SK-N-MC (cell line): Measurements from ENCODE around the gene IL13RA1.

Experiments
- EZH2 ChIP-seq: fragments of 200-600 bp; sonication (generic); IDR thresholded peaks from one replicate; pipeline ENCODE4 v1.6.1; 2017; ENCODE audit warnings: antibody characterized with exemption
- POLR2AphosphoS5 ChIP-seq: IDR thresholded peaks from 2 replicates; pipeline ENCODE4 v1.6.1; 2012; ENCODE audit warnings: mild to moderate bottlenecking, low read depth, low read length, borderline replicate concordance

- TF ChIP-seq EZH2, result no peak
- TF ChIP-seq POLR2AphosphoS5, result no peak
These were observed 1.0 kb upstream of the IL13RA1 start for GRCh38 chrX:118726396-118726795.
